AG04450 (cell line): ENCODE results near the gene DMC1. TPM values are rescaled to one million over a fixed set of nuclear protein-coding genes. Genes with fewer than 3 reads are reported as not detected.

Source experiments
- CTCF ChIA-PET: fragments of 300-600, 350-600 bp; formaldehyde crosslinking; extraction: SDS; loops from one replicate; lab custom pipeline; 2022; ENCODE audit warnings: antibody characterized with exemption, inconsistent platforms; lab: Charles Lee
- POLR2A ChIA-PET: fragments of 350-600 bp; formaldehyde crosslinking; extraction: SDS; loops from one replicate; lab custom pipeline; 2021; ENCODE audit warnings: antibody characterized with exemption, inconsistent platforms; lab: Yijun Ruan, JAX
- DNase-seq: peaks from one replicate; pipeline ENCODE4 v3.0.0-alpha.2; 2011; ENCODE audit warnings: low read depth, low spot score
- H3K27ac ChIP-seq: one replicate; pipeline ENCODE4 v1.5.1; 2012; ENCODE audit warnings: low read depth, low read length, control low read depth
- H3K27me3 ChIP-seq: one replicate; pipeline ENCODE4 v1.6.0; 2012; ENCODE audit warnings: low read length; ENCODE audit not compliant: control insufficient read depth, insufficient read depth
- H3K4me3 ChIP-seq: 2 replicates; pipeline ENCODE4 v1.5.1; 2011; ENCODE audit warnings: mild to moderate bottlenecking, low read depth, low read length, control low read depth
- H3K9me3 ChIP-seq: 2 replicates; pipeline ENCODE4 v1.5.1; 2012; ENCODE audit warnings: low read length; ENCODE audit not compliant: control insufficient read depth, insufficient read depth
- CTCF ChIP-seq: IDR thresholded peaks from 2 replicates; pipeline ENCODE4 v1.5.1; 2011; ENCODE audit warnings: low read depth, low read length, control low read depth, inconsistent platforms
- polyA plus RNA-seq: library from polyadenylated mRNA; depleted of rRNA; stranded (reverse); fragments of >200 nt; gene quantifications from 2 replicates; pipeline ENCODE4 v1.2.3, GENCODE V29; 2011

Gene DMC1
- polyA plus RNA-seq, 1 experiment: 0.29 TPM

GRCh38 chr22:38613588-38613987 lies 43.6 kb upstream of the DMC1 start:
- CTCF ChIA-PET: no interaction called here

DNA sequence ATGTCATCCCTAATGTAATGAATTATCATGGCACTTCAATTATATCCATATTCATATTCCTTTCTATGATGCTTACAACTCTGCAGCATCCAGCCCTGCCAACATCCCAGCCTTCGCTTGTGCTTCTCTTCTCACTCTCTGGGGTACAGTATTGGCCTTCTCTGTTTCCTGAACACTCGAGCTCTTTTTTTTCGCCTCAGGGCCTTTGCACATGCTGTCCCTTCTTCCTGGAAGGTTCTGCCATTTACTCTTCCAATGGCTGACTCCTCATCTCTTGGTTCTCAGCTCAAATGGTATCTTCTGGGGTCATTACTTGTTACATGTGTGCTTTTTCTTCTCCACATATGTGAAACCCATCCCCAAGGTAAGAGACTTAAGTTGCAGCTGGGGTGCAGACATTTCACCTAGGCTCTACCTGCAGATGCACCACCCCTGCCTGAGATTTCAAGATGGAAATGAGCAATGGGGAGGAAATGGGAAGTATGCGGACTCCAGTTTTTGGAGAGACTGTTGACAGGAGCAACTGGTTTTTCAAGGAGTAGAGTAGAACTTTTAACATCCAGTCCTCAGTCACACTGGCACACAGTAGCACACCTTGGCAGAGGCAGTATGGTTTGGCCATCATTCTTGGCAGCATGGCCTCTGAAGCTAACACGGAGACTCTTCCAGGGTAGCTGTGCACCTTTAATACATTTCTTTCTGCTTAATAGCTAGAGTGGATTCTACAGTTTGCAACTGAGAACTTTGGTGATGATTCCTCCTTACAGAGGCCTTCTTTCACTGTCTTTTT lies 42.4 kb upstream of the DMC1 start:
- TF ChIP-seq CTCF: no peak
- CTCF ChIA-PET: interaction anchor here (0.5 kb wide), 1 partner anchor 13 kb away, joined by 4 read pairs; no protein-coding TSS in a partner anchor
- Histone ChIP-seq H3K27ac (no peak overlapping the region), H3K27me3 (no peaks in the 10 kb centered on the region), H3K9me3 (no peaks in the 10 kb centered on the region), H3K4me3 (no peak overlapping the region)
- POLR2A ChIA-PET: no interaction called here
- no peak for DNase-seq

More at GRCh38 chr22:38613588-38613987, 43.6 kb upstream of the DMC1 start:
- TF ChIP-seq CTCF: no peak
- Histone ChIP-seq H3K4me3 (no peak overlapping the region), H3K27me3 (no peaks in the 10 kb centered on the region), H3K27ac (no peak overlapping the region), H3K9me3 (no peaks in the 10 kb centered on the region)
- POLR2A ChIA-PET: interaction anchor here (0.9 kb wide), 1 partner anchor 24 kb away, joined by 3 read pairs; no protein-coding TSS in a partner anchor
- DNase-seq: no peak

- no peaks in the 10 kb centered on the region for H3K9me3 ChIP-seq
- no peak overlapping the region for H3K27ac ChIP-seq
- ChIA-PET POLR2A (no interaction called here), CTCF (interaction anchor here (0.5 kb wide), 1 partner anchor 13 kb away, joined by 4 read pairs; no protein-coding TSS in a partner anchor)
- no peak overlapping the region for H3K4me3 ChIP-seq
- H3K27me3 ChIP-seq: no peaks in the 10 kb centered on the region
- DNase-seq: no peak
- TF ChIP-seq CTCF: no peak
Observed at GRCh38 chr22:38611559-38611958, 41.6 kb upstream of the DMC1 start.

- POLR2A ChIA-PET: no interaction called here
- Histone ChIP-seq H3K4me3 (no peak overlapping the region), H3K27ac (no peak overlapping the region), H3K27me3 (no peaks in the 10 kb centered on the region), H3K9me3 (no peaks in the 10 kb centered on the region)
- CTCF ChIA-PET: no interaction called here
- no peak for DNase-seq
- no peak for TF ChIP-seq CTCF
Observed at GRCh38 chr22:38610234-38610633, 40.3 kb upstream of the DMC1 start.

DNA sequence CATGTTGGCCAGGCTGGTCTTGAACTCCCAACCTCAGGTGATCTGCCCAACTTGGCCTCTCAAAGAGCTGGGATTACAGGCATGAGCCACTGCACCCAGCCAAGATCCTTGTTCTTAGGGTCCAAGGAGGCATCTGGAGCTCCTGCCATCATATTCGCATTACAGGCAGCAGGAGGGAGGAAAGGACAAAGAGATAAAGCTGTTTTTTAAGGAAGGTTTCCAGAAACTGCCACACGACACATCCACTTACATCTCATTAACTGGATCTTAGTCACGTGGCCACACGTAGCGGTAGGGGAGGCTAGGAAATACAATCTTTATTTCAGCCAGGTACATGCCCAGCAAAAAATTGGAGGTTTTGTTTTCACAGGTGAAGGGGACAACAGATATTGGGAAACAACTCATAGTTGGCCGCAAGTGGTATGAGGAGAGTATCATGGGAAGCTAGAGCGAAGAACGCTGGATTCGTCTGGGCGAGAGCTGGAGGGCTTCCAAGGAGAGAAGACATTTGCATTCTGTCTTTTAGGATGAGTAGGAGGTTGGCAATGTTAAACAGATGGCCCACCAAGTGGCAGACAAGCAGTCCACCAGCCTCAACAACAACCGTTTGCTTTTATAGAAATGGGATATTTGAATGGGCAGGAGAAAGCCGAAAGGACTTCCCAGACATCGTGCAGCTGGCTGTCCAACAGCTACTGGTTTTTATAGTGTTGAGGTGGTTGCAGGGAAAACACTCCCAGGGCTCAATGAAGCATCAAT lies 39.2 kb upstream of the DMC1 start:
- no peak for TF ChIP-seq CTCF
- Histone ChIP-seq H3K27ac (no peak overlapping the region), H3K9me3 (no peaks in the 10 kb centered on the region), H3K27me3 (no peaks in the 10 kb centered on the region), H3K4me3 (no peak overlapping the region)
- DNase-seq: no peak
- POLR2A ChIA-PET: no interaction called here
- CTCF ChIA-PET: no interaction called here
